HG02759 (cell line): Measurements from ENCODE around the gene DLL4.
"Not testable (repeated sequence)": the region's sequence is repeated elsewhere in the genome, so short reads cannot be mapped to it uniquely, and the experiment has no call there.

ENCODE experiments used
- ATAC-seq: cut with Tn5 transposase; IDR thresholded peaks from one replicate; pipeline ENCODE4 v1.9.1; 2021; ENCODE audit warnings: mild to moderate bottlenecking, moderate library complexity; ENCODE audit not compliant: unreplicated experiment

Gene DLL4

DNA sequence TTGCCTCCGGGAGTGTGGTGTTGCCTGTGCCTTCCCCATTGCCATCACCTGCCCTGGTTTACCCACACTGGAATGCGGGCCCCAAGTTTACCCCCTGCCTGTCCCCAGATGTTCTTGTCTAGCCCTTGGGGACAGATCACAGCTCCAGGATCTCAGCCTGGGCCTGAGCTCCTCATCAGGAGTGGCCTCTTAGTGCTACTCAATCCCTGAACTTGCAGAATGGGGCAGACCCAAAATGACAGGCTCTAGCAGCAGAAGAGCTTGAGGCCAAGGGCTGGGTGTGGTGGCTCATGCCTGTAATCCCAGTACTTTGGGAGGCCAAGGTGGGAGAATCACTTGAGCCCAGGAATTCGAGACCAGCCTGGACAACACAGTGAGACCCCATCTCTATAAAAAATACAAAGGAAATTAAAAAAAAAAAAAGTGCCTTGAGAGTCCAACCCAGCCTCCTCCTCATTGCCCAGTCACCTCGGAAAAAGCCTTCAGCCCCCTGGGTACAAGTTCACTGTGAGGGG lies 28.0 kb downstream of the DLL4 start:
- no peak for ATAC-seq

DNA sequence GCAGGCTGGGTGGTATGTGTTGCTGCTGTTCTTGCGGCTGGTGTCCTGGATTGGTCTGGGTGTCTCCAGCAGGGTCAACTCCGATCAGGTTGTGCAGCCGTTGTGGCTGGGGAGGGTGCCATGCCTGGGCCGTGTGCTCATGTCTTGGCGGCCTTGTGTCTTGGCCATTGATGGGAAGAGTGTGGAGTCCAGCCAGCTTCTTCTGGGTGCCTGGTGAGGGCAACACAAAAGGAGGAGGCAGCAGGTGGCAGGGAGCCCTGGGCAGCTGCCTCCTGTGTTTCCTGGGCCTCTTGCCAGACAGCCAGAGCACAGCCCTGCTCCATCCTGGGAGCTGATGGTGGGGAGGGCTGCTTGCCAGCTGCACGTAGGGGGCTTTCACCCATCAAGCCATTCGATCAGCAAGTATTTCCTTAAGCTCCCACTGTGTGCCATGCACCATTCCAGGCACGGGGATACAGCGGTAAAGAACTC lies 28.5 kb downstream of the DLL4 start:
- no peak for ATAC-seq

DNA sequence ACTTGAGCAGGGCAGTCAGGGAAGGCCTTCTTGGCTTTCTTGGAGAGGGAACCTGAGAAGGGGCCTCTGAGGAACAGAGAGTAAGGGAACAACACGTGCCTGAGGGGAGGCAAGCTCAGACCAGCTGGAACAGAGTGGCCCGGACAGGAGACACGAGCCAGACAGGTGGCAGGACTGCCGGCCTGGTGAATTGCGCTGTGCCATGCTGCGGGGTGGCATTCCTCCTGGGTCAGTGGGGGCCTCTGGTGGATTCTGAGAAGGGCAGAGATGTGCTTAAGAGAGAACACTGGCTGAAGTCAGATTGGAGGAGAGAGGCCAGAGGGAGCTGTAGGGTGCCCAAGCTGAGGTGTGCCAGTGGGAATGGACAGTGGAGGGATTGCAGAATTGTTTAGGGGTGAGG lies 29.0 kb downstream of the DLL4 start:
- ATAC-seq, result no peak

DNA sequence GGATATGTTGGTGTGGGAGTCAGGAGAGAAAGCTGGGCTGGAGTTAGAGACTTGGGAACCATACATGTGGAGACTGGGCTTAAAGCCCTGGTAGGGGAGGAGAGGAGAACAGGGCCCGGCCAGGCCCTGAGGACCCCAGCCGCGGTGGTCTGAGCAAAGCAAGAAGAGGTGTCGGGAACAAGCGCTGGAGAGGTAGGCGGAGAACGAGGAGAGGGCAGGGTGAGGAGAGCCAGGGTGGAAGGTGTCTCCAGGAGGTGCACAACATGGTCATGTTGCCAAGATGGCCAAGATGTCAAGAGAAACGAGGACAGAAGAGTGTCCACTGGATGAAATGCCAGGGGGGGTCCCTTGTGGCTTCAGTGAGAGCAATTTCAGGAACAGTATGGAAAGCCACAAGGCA lies 29.6 kb downstream of the DLL4 start:
- ATAC-seq, result no peak

DNA sequence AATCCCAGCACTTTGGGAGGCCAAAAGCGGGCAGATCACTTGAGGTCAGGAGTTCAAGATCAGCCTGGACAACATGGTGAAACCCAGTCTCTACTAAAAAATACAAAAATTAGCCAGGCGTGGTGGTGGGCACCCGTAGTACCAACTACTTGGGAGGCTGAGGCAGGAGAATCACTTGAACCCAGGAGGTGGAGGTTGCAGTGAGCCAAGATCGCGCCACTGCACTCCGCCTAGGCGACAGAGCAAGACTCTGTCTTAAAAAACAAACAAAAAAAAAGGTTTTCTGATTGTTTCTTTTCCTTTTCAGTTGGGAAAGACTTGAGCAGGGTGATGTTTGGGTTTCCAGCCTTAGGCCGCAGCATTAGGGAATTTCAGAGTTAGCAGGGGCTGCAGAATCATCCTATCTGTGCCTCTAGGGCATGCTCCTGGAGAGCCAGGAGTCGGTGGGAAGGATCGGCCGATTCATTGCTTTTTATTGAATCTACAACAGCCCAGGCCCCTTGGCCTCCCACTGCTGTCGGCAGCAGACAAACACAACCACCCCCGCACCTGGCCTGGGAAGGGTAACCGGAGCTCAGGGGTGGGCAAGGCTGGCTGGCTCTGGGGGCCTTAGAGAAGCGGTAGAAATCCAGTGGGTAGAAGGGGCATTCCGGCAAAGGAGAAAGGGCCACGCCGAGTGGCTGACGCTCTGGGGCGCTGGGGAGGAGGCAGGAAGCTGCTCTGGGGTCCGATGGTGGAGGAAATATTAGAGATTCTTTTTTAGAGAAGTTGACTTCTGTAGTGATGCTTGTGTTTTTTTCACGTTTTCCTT lies 30.4 kb downstream of the DLL4 start:
- no peak for ATAC-seq

DNA sequence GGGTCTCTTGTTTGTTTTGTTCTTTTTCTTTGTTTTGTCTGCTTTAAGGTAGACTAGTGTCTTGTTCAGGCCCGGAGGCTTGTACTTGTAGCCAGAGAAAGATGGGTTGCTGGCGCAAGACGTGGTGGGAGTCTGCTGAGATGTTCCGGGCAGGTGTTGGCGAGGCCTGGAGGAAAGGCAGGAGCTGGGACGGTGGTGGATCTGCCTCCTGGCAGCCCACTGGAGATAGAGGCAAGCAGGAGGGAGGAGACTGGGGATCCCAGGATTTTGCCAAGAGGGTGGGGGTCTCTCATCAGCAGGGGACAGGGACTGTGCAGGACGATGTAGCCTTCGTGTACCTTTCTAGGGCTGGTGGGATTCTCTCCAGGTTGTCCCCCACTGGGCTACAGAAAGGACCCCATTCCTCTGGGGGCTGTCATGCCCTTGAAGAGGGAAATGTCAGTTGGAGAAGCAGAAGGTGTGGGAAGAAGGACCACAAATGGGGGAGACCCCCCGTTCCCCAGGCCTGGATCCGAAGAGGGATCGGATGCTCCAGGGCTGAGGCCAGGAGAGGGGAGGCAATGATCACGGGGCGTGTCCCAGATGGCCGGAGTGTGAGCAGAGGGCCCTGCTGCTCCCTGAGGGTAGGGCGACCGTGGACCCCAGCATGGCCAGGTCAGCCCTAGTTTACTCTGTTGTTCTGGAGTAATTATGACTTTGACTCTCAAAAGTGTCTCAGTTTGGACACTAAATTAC lies 31.2 kb downstream of the DLL4 start:
- ATAC-seq, result no peak

DNA sequence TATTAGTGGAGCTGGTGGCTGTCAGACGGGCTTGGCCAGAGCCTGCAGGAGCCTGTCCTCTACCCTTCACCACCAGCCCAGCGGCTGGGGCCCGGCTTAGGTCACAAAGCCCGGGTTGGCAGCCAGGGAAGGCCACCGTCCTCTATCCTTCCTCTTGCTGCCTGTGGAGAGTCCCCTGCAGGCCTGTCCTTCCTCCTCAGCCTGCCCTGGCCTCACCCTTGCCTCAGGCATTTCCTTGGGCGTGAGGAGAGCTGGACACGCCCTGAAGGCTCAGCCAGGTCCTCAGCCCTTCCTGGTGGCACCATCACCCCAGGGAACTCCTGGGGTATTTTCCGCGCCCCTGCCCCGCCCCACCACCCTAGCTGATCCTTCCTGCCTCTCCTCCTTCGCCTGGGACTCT lies 31.8 kb downstream of the DLL4 start:
- ATAC-seq, result no peak

DNA sequence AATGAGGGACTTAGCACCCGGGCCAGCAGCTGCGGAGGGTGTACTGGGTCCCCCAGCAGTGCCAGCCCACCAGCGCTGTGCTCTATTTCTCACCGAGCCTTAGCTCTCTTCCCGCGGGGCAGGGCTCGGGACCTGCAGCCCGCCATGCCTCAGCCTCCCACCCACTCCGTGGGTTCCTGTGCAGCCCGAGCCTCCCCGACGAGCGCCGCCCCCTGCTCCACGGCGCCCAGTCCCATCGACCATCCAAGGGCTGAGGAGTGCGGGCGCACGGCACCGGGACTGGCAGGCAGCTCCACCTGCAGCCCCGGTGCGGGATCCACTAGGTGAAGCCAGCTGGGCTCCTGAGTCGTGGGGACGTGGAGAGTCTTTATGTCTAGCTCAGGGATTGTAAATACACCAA lies 32.6 kb downstream of the DLL4 start:
- ATAC-seq, result not testable (repeated sequence)

DNA sequence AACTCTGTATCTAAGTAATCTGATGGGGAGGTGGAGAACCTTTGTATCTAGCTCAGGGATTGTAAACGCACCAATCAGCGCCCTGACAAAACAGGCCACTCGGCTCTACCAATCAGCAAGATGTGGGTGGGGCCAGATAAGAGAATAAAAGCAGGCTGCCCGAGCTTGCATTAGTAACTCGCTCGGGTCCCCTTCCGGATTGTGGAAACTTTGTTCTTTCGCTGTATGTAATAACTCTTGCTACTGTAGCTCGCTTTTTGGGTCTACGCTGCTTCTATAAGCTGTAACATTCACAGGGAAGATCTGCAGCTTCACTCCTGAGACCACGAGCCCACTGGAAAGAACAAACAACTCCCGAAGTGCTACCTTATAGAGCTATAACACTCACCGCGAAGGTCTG lies 33.2 kb downstream of the DLL4 start:
- ATAC-seq, result not testable (repeated sequence)

DNA sequence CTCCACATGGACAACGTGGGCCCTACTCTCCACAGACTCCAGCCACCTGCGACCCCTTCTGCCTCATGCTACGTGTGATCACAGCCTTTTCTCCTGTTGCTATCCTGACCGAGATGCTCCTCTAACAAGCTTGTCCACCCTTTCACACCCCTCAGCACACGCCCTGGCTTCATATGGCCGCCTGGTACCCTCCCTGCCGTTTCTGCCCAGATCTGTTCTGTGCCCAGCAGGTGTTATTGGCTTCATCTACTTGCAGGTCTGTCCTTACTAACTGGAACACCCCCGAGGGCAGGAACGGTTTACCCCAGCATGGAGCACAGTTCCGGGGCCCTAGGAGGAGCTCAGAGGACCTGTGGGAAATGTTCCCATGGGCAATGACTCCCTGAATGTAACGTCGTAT lies 34.1 kb downstream of the DLL4 start:
- ATAC-seq, result no peak

DNA sequence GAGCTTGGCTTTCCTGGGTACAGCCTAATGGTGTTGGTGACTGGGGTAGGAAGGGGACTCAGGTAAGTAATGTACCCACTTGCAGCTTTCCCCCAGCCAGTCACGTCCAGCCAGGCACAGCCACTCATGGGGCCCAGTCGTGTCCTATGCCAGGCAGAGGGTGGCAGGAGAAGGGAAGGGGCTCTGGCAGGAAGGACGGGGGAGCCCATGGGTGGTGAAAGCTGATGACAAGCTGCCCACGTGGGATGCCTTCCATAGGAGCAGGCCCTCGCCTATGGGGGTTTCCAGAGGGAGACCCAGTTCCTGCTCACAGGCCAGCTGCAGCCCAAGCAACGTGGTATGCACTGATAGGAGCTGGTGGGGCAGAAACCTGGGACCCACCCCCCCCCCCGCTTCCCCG lies 34.9 kb downstream of the DLL4 start:
- ATAC-seq, result no peak

DNA sequence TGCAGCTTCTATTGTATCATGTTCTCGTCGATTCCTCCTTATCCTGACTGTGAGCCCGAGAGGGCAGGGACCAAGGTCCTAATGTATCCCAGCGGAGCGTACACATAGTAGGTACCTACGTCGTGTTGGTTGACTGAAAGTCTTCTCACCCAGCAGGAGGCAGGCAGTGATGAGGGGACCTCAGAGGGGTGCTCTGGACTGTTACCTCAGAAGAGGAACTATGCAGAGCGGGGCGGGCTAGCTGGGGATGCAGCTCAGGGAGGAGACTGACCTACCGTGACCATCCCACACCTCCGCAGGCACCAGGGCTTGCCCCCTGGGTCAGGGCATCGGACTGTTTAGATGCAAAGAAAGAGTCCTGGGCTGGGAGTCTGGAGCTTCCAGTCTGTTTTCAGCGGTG lies 35.5 kb downstream of the DLL4 start:
- ATAC-seq, result no peak

DNA sequence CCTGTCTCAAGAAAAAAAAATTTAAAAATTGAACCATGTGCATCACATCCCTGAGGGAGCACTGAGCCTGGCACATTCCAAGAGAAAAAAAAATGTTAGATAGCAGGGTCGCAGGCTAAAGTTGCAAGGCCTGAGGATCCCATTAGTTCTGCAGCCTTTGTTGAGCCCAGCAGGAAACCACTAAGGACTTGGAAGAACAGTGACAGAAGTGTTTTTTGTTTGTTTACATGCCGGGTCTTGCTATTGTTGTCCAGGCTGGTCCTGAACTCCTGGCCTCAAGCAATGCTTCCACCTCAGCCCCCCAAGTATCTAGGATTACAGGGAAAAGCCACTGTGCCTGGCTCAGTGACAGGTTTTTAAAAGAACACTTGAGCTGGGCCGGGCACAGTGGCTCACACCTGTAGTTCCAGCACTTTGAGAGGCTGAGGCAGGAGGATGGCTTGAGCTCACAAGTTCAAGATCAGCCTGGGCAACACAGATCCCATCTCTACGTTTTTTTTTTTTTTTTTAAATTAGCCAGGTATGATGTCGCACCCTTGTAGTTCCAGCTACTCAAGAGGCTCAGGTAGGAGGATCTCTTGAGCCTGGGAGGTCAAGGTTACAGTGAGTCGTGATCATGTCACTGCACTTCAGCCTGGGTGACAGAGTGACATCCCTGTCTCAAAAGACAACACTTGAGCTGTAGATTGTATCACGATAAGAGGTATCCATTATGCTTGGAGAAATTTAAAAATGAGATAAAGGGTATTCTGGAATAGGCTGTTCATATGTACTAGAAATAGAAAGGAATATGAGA lies 39.3 kb downstream of the DLL4 start:
- ATAC-seq, result no peak

DNA sequence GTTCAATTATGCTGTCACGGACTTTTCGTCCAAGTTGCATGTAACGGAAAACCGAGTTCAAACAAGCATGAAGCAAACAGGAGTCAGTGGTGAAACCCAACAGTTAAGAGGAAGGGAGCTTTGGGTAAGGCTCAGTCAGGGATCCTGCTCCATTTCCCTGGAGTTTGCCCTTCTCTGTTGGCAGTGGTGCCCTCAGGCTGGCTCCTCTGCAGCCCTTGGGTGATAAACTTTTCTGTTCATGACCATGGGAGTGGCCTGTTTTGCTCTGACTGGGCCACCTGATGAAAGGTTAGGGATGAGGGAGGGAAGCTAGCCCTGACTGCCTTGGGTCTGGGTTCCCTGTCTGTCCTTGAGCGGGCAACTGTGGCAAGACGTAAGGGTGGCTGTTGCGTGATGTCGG lies 40.2 kb downstream of the DLL4 start:
- ATAC-seq, result no peak

DNA sequence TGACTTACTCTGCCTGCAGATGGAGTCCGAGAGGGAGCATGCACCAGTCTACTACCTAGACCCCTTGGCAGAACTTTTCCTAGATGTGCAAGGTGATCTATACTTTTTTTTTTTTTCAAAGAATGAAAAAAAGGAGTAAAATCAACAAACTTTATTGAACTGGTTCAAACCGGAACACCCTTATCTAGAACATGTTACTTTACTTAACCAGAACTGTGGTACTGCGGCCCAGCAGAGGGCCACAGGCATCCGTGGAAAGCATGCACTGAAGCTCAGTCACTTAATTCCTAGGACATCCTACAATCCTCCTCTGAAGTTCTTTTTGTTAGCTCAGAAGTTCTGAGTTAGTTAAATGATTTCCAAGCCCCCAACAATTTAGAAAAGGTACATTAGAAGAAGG lies 45.7 kb downstream of the DLL4 start:
- no peak for ATAC-seq

DNA sequence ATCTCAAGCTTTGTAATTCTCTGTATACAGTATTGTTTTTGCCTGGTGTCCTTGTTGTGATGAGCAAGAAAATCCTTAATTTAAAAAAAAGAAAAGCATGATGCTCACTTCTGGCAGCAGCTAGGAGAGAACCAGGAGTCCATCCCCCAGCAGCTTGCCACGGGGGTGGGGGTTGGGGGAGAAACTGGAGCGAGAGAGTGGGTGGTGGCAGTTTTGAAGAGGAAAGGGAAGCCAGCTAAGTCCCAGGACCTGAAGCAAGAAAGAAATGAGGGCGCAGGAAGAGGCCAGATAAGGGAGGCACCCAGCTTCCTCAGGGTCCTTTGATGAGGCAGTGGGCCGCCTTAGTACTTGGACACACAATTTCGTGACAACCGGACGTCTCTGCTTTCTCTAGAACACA lies 47.7 kb downstream of the DLL4 start:
- no peak for ATAC-seq

DNA sequence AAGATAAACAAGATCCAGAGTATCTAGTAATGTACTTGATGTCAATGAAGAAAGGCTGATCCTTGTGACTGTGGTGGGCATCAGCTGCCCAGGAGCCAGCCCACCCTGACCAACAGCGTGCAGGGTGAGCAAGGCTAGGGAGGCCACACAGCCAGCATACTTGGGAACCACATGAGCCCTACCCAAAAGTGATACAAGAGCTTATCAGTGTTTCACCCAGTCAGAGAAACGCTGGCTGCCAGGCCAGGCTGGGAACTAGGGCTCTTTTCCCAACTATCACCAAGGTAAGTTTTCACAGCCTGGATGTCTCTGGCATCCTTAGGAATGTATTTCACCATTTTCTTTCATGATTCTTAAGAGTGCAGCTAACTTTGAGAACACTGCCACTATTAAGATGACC lies 49.0 kb downstream of the DLL4 start:
- ATAC-seq, result no peak

DNA sequence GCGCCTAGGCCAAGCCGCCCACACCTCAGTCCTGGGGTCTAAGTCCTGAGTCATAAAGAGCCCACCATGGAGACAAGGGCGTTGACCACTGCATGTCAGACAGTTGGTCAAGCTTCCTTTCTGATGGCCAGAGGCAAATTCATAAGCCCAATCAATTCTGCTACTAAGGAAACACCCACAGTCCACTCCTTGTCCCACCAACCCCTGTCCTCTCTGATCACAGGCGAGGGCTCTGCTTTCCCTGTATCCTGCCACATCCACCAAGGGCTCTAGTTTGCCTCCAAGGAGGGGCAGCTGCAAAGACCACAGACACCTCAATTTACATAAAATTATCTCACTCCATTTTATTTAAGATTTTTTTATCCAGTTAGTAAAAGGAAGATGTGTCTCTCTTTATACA lies 49.4 kb downstream of the DLL4 start:
- ATAC-seq, result no peak

DNA sequence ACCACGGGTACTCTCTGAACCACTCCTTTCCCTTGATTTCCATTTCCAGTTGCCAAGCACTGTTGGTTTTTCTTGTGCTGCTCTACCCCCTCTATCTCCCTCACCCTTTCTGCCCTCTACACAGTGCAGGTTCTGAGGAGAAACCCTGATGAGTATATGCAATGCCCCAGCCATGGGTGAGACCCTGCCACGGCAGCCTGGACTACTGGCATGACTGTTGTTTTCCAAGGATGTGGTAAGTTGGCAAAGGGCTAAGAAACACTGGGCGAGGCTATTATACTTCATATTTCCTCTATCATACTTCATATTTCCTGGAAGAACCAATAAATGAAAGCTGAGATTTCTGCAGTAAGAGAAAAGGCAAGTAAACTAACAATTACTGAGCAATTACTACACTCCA lies 52.0 kb downstream of the DLL4 start:
- no peak for ATAC-seq

DNA sequence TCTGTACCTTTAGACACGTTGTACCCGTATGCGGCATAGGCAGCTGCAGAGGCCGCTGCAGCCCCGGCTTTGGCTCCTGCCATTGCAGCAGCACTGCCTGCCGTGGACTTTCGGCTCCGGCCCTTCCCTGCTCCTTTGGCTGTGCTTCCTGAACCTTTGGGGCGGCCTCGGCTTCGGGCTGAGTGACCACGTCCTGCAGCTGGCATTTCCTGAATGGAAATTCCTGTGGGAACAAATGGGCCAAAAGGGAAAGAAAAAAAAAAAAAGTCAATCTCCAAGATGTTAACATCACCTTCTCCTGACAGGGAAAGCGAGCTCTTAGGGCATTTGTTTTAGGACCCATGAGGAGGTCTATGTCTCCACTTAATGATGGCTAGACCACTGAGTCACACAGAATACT lies 53.7 kb downstream of the DLL4 start:
- ATAC-seq, result no peak

DNA sequence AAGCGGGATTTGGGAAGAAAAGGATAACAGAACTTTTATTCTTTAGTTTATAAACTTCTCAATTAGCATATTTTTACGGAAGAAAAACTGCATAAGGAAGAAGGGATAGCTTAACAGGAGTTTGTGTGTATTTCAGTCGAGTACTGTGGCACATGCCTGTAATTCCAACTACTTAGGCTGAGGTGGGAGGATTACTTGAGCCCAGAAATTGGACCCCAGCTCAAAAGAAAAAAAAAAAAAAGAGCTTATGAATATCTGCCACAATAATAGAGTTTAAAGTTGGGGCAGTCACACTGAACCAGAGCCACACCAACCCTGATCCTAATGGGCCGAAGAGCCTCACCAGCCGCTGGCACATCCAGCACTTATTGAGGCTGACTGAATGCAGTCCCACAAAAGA lies 55.3 kb downstream of the DLL4 start:
- ATAC-seq, result no peak
